Epidermal melanocyte (primary cell): ENCODE data around the gene SNCAIP.
"Not testable (repeated sequence)": the region's sequence is repeated elsewhere in the genome, so short reads cannot be mapped to it uniquely, and the experiment has no call there.

ENCODE experiments used
- DNase-seq: peaks from one replicate; pipeline ENCODE4 v3.0.0; 2011; ENCODE audit warnings: low spot score; ENCODE audit not compliant: insufficient read length

The SNCAIP gene

GRCh38 chr5:122314036-122314435, 2.0 kb downstream of the SNCAIP start:
- no peak for DNase-seq

GRCh38 chr5:122315521-122315920, 3.5 kb downstream of the SNCAIP start:
- DNase-seq, result no peak

GRCh38 chr5:122316656-122317055, 4.6 kb downstream of the SNCAIP start:
- no peak for DNase-seq

GRCh38 chr5:122319897-122320296, 7.9 kb downstream of the SNCAIP start:
- no peak for DNase-seq

- DNase-seq, result no peak
Observed at GRCh38 chr5:122321921-122322320, 9.9 kb downstream of the SNCAIP start.

GRCh38 chr5:122322801-122323548, 10.9 kb downstream of the SNCAIP start:
- no peak for DNase-seq

- DNase-seq, result no peak
Observed at GRCh38 chr5:122323738-122324137, 11.7 kb downstream of the SNCAIP start.

- no peak for DNase-seq
Observed at GRCh38 chr5:122327110-122327509, 15.1 kb downstream of the SNCAIP start.

GRCh38 chr5:122330881-122331280, 18.8 kb downstream of the SNCAIP start:
- DNase-seq, result no peak

- DNase-seq, result no peak
Observed at GRCh38 chr5:122332599-122333555, 20.8 kb downstream of the SNCAIP start.

- no peak for DNase-seq
Observed at GRCh38 chr5:122333564-122333963, 21.5 kb downstream of the SNCAIP start.

- DNase-seq, result no peak
Observed at GRCh38 chr5:122339591-122339990, 27.6 kb downstream of the SNCAIP start.

- DNase-seq, result no peak
Observed at GRCh38 chr5:122341087-122341486, 29.1 kb downstream of the SNCAIP start.

- no peak for DNase-seq
Observed at GRCh38 chr5:122342256-122342655, 30.2 kb downstream of the SNCAIP start.

- DNase-seq, result peak; percentile 26
Observed at GRCh38 chr5:122346897-122347581, 35.0 kb downstream of the SNCAIP start.

GRCh38 chr5:122350496-122350895, 38.5 kb downstream of the SNCAIP start:
- DNase-seq, result no peak

GRCh38 chr5:122351416-122352157, 39.5 kb downstream of the SNCAIP start:
- DNase-seq, result no peak

- DNase-seq, result no peak
Observed at GRCh38 chr5:122352331-122352730, 40.3 kb downstream of the SNCAIP start.

GRCh38 chr5:122353361-122353760, 41.3 kb downstream of the SNCAIP start:
- not testable (repeated sequence) for DNase-seq

GRCh38 chr5:122354293-122354692, 42.3 kb downstream of the SNCAIP start:
- no peak for DNase-seq

- DNase-seq, result no peak
Observed at GRCh38 chr5:122355324-122355723, 43.3 kb downstream of the SNCAIP start.
